ENCODE results near the gene NEU4.
"Not testable (repeated sequence)": the region's sequence is repeated elsewhere in the genome, so short reads cannot be mapped to it uniquely, and the experiment has no call there.

Gene NEU4, protein sequence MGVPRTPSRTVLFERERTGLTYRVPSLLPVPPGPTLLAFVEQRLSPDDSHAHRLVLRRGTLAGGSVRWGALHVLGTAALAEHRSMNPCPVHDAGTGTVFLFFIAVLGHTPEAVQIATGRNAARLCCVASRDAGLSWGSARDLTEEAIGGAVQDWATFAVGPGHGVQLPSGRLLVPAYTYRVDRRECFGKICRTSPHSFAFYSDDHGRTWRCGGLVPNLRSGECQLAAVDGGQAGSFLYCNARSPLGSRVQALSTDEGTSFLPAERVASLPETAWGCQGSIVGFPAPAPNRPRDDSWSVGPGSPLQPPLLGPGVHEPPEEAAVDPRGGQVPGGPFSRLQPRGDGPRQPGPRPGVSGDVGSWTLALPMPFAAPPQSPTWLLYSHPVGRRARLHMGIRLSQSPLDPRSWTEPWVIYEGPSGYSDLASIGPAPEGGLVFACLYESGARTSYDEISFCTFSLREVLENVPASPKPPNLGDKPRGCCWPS

DNA sequence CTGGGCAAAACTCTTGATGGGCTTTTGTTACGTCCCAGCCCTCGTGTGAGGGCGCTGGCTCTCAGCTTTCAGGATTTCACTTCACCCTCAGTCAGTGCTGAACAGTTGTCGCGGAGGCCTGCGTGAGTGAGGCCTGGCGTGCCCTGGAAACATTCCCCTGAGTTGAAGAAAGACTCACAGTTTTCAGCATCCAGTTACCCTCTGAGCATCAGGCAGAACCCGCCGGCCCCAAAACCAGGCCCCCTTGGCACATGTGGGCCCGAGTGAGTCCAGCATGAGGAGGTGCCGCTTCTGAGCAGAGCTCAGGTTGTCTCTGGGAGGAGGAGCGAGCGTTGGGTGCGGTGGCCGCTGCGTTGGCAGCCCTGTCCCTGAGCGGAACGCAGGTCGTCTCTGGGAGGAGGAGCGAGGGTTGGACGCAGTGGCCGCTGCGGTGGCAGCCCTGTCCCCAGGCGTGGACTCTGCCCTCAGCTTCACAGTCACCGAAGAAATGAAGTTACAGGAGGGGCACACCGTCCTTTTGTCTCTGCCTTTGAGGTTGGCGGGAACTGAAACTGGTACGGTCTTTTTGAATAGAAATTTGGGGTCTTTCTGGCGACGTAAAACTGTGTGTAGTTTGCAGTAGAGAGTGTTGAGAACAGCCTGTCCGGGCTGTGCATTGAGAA lies at the start of gene NEU4:
Gene NEU4, plus strand, starts transcription at position 473 of the 662 bp plus-strand sequence. CDS start 5,292 bp downstream, outside the sequence.
- no peak for DNase-seq (ENCODE audit: low read depth in 4 of 4, low spot score in 1 of 4)

DNA sequence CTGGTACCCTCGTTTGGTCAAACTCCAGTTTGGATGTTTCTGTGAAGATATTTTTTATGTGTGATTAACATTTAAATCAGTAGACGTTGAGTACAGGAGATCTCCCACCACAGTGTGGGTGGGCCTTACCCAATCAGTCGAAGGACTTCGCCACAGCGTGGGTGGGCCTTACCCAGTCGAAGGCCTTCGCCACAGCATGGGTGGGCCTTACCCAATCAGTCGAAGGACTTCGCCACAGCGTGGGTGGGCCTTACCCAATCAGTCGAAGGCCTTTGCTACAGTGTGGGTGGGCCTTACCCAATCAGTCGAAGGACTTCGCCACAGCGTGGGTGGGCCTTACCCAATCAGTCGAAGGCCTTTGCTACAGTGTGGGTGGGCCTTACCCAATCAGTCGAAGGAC lies 49.1 kb upstream of the NEU4 start:
- DNase-seq (ENCODE audit: low read depth in 4 of 4, low spot score in 1 of 4) = not testable (repeated sequence)

DNA sequence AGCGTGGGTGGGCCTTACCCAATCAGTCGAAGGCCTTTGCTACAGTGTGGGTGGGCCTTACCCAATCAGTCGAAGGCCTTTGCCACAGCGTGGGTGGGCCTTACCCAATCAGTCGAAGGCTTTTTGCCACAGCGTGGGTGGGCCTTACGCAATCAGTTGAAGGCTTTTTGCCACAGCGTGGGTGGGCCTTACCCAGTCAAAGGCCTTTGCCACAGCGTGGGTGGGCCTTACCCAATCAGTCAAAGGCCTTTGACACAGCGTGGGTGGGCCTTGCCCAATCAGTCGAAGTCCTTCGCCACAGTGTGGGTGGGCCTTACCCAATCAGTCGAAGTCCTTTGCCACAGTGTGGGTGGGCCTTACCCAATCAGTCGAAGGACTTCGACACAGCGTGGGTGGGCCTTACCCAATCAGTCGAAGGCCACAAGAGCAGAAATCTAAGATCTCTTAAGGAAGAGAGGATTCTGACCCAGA lies 48.7 kb upstream of the NEU4 start:
- DNase-seq (ENCODE audit: low read depth in 4 of 4, low spot score in 1 of 4) = no peak

DNA sequence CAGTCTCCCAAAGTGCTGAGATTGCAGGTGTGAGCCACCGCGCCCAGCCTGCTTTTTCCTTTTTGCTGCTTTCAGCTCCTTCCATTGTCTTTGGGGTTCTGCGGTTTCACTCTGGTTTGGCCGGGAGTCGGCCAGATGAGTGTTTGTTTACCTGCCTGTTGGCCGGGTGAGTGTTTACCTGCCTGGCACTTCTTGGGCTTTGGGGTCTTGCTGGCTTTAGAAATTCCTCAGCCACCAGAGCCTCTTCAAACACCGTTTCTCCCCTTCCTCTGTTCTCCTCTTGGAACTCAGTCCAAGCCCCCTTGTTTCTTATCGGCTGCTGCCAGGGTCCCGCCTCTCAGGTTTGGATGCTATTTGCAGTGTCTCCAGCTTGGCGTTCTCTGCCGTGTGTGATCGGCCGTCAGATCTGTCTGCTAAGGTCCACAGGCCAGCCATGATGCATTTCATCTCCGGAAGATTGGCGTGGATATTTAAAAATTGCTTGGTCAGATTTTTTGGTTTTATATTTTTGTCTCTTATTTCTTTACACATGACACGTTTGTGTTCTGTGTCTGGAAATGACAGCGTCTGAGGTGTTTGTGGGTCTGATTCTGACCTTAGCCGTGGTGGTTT lies 46.6 kb upstream of the NEU4 start:
- DNase-seq (ENCODE audit: low read depth in 4 of 4, low spot score in 1 of 4) = no peak

DNA sequence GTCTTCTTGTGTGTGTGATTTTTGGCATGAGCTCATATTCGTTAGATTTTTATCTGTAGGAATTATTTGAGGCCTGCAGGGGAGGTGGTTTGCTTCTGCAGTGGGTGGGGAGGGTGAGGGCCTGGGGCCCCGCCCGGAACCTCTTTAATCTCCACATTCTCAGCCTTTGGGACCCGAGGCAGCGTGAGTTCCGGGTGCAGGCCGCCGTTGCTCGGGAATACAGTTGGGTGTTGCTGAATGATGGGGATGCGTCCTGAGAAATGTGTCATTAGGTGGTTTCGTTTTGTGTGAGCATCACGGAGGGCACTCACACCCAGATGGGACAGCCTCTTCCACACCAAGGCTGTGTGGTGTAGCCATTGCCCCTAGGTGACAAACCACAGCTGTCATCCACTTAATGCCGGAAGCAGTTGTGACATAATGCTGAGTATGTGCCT lies 46.0 kb upstream of the NEU4 start:
- DNase-seq (ENCODE audit: low read depth in 4 of 4, low spot score in 1 of 4) = peak in 1 of 4 experiments; percentile 24

DNA sequence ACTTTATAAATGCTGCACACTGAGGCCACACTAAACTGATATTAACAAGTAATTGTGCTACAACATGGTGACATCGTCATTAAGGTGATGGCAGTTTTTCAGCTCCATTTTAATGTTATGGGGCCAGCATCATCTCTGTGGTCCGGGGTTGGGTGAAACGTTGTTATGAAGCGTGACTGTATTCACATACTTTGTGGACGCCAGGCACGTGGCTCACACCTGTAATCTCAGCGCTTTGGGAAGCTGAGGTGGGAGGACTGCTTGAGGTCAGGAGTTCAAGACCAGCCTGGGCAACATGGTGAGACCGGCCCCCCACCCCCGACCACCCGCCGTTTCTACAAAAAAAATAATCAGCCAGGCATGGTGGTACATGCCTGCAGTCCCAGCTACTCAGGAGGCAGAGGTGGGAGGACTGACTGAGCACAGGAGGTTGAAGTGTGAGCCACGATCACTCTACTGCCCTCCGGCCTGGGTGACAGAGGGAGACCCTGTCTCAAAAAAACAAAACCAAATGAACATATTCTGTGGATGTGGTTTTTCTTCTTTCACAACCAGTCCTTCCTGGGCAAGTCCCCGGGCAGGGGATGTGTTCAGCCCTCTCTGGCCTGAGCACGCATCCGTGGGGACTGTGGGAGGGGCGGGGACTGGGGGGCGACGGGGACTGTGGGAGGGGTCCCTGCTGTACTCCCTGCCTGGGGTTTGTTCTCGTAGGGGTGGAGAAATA lies 45.3 kb upstream of the NEU4 start:
- DNase-seq (ENCODE audit: low read depth in 4 of 4, low spot score in 1 of 4) = no peak

DNA sequence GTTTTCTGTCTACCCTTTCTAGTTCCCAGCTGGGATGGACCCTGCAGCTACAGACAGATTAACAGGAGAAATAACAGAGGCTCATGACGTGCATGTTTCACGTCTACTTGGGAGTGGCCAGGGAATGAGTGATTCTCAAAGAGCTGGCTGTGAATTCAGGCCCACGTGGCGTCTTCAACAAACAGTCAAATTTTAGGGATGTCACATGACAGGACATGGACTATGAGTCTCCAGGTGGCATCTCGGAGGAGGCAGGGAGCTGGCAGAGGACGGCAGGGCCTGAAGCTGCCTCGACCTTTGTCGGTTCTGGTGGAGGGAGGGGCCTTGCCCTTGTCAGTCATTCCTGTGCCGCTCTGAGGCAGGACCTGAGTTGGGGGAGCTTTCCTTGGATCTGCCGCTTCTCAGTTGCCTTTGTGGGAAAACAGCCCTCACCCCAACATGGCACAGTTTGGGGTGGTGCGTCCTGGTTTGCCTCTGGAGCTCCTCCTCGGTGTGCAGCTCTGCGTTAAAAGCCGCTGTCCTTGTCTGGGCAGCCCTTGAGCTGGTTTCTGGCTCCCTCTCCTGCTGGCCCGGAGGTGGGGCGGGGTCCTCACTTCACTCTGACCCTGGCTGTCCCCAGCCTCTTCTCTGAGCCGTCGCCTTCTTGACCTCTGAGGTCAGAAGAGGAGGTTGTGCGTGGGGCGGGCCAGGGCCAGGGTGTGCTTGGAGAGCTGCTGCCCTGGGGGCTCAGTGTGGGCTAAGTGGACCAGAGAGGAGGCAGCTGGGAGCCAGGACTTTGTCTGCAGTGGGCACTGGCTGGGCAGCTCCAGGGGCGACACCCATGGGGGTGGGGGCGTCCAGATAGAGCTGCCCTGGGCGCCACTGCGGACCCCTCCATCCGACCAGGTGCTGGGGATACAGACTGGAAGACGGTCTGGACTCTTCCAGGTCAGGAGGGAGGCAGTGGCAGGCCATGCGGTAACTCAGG lies 44.4 kb upstream of the NEU4 start:
- no peak for DNase-seq (ENCODE audit: low read depth in 4 of 4, low spot score in 1 of 4)

DNA sequence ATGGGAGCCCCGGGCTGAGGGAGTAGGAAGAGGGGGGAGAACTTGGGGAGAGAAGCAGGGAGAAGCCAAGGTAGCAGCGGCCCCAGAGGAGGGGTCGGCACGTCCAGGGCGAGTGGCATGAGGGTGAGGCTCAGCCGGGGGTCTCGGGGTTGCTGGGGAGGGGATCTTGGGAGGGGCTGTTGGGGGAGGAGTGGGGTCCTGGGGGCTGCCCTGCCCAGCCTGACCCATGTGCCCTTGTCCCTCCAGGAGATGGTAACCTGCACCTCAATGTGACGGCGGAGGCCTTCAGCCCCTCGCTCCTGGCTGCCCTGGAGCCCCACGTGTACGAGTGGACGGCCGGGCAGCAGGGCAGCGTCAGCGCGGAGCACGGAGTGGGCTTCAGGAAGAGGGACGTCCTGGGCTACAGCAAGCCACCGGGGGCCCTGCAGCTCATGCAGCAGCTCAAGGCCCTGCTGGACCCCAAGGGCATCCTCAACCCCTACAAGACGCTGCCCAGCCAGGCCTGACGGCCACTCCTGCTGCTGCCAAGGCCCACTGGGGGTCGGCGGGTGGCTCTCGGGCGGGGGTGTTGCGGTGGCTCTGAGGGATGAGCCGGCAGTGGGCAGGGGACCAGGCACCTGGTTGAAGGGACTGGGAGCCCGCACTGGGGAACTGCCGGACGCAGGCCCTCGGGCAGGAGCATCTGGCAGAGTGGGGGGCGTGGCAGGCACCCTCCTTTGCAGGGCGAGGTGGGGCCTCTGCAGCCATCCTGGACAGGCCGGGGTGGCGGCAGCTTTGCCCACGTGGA lies 41.3 kb upstream of the NEU4 start:
- no peak for DNase-seq (ENCODE audit: low read depth in 4 of 4, low spot score in 1 of 4)

DNA sequence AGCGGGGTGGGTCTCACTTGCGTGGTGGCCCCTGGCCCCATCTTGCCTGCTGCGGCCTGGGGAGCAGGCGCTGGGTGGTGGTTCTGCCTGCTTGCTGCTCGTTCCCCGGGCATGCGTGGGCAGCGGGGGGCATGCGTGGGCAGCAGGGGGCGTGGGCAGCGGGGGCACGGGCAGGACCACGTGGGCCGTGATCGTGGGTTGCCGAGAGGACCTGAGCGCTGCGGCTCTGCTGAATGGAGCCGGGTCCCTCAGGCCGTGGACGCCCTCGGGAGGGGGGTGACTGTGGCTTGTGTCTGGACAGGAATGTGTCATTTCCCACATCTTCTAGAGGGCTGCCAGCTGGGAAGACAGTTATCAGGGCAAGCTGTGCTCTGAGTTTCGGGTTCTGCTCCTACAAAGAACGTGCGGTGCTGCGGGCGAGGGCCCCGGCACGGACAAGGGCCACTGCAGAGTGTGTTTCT lies 40.7 kb upstream of the NEU4 start:
- no peak for DNase-seq (ENCODE audit: low read depth in 4 of 4, low spot score in 1 of 4)

DNA sequence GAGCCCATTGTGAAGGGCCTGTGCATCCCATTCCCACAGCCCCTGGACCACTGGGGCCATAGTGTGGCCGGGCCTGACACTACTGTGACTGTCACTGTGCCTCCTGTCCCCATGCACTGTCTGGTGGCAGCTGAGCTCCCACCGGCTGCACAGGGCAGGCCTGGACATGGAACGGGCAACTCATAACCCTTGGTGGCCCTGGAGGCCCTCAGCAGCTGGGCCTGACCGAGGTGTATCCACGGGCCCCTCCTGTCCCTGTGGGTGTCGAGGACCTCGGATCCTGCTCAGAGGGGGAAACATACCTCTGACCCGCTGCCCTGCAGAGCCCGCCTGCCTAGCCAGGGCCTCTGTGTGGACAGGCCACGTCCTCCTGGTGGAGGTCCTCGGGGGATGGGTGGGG lies 40.1 kb upstream of the NEU4 start:
- DNase-seq (ENCODE audit: low read depth in 4 of 4, low spot score in 1 of 4) = no peak

DNA sequence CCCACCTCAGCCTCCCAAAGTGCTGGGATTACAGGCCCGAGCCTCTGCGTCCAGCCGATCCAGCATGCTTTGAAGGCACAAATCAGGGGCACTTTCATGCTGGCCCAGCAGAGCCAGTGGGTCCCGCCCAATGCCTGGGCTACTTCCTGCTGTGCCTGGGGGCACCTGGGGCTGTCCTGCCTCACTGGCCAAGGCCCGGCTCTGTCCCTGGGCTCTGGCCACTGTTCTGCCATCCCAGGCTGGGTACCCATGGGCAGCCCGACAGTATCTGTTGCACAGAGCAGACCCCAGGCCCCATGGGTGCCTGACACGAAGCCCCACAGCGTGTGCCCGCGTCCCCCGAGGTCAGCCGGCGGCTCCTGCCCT lies 39.2 kb upstream of the NEU4 start:
- no peak for DNase-seq (ENCODE audit: low read depth in 4 of 4, low spot score in 1 of 4)

DNA sequence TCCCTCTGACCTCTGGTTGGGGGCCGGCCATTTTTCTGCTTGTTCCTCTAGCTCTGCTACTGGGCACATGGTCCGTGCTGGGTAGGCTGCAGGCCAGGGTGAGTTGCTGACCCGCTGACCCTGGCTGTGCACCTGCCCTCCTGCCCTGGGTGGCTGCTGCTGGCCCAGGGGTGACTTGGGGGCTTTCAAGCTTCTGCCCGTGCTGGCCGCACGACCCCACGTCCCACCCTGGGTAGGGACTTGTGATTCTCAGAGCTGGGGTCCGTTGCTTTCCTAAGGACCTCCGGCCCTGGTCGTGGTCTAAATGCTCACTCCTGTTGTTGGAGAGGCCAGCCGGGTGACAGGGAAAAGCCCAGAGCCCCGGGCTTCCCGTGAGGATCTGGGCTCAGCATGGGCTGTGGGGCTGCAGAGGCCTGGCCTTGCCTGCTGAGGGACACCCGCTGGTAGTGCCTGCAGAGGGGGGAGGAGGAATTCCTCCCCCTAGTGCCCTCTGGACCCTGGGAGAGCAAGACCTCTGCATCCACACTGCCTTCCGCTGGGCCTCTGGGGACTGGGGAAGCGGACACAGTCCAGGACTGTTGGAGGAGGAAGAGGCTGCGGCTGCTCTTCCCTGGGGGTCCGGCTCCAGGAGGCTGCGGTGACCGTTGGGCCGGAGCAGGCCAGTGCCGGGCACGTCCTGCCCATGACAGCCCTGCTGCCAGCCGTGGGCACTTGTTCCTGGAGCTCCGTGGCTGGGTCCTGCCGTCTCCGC lies 38.6 kb upstream of the NEU4 start:
- DNase-seq (ENCODE audit: low read depth in 4 of 4, low spot score in 1 of 4) = no peak

DNA sequence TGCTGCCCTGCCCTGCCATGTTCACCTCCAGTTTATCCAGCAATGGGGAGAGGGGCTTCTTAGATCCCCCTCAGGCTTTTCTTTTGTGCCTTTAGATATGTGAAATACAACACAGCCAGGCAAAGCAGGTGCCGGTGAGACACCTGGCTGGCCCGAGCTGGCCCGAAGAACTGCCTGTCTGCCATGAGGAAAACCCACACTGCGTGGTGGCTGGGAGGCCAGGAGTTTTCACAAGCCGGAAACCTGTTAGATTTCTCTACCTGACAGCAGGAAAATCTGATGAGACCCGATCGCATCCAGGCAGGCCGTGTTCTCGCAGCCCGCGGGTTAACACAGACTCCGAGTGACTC lies 38.1 kb upstream of the NEU4 start:
- DNase-seq (ENCODE audit: low read depth in 4 of 4, low spot score in 1 of 4) = no peak

DNA sequence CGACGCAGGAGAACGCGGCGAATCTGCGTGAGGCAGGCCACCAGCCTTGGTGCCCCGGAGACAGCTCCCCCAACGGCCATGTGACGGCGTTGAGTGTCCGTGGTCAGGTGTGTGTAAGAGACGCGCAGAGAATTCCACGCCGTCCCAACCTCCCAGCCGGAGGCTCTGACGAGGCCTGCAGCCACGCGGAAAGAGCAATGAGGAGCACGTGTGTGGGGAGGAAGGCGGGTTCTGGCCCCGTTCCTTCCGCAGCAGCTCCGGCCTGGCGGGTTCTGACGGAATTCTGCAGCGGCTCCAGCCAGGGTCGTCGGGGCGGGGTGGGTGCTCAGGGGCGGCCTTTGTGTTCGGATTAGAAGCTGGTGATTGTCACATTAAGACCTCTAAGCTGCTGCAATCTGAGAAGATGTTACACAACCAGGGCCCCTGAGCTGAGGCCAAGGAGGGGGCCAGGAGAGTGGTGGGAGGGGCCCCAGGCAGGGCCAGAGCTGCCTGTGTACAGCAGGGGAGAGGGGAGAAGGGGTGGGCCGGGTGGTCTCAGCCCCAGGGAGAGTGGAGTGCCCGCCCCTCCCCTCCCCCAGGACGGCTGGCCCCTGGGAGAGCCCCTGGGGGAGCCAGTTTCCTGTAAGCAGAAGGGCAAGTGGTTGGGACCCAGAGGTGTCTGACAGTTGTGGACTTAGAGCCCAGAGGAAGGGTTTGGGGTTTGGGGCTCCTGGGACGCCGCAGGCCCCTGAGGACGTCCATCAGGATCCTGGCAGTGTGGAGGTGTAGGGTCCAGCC lies 37.5 kb upstream of the NEU4 start:
- DNase-seq (ENCODE audit: low read depth in 4 of 4, low spot score in 1 of 4) = no peak

DNA sequence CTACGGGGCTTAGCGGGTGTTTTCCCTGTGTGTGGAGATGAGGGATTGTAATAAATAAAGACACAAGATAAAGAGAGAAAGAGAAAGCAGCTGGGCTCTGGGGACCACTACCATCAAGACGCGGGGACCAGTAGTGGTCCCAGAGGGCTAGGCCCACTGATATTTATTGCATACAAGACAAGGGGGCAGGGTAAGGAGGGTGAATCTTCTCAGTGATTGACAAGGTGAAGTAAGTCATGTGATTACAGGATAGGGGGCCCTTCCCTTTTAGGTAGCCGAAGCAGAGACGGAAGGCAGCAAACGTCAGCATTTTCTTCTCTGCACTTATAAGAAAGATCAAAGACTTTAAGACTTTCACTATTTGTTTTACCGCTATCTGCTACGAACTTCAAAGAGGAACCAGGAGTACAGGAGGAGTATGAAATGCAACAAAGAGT lies 36.9 kb upstream of the NEU4 start:
- DNase-seq (ENCODE audit: low read depth in 4 of 4, low spot score in 1 of 4) = no peak

DNA sequence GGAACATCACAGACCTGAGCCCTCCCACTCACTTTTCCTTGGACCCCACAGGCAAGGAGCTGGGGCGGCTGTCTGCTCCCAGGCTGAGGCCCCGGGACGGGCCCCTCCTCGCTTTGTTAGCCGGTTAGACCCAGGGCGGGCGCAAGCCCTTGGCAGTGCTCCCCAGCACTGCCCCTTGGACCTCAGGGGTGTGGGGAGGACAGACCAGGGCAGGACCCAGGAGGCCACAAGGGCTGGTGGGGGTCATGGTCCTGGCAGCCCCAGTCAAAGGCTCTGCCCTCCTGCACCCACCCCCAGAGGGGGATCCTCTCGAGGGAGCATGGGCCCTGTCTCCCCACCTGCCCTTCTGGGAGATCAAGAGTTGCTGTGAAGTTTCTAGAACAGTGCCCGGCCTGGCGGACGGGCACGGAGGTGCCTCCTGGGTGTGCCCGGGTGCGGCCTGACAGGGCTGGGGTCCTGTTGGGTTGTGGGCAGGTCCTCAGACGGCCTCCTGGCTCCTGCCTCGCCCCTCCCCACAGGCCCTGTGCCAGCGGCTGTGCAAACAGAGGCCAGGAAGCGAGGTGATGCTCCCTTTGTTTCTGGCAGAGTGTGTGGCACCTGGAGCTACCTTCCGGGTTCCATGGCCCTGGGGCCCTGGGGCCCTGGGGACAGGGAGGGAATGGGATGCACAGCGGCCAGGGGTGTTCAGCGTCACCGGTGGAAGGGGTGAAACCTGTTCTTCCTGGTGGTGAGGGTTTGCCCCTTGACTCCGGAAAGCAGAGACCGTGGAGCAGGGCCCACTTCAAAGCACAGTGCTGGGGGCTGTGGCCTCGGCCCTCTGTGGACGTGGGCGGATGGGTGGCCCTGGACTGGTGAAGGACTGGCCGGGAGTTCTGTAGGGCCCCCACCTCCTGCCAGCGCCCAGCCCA lies 35.2 kb upstream of the NEU4 start:
- DNase-seq (ENCODE audit: low read depth in 4 of 4, low spot score in 1 of 4) = no peak

All from stimulated activated CD4-positive, alpha-beta T cell treated with anti-CD3 and anti-CD28 coated beads, Interleukin-1b, Interleukin-23, amount 100 ng/mL, for 24 hours (primary cell).